T-helper 2 cell treated with Interferon-gamma antibody and Interleukin-4, amounts not matched to agents 5 μg/mL and 100 μg/mL, for 36 hours (primary cell): ENCODE results near the gene FBXL4.
A peak's percentile ranks its signal among the peaks of the same experiment; 100 is the strongest.

Experiments
- DNase-seq: peaks from one replicate; pipeline ENCODE4 v3.0.0; 2021; ENCODE audit warnings: low spot score
- H3K27ac Mint-ChIP-seq: one replicate; pipeline ENCODE4 v1.8.0; 2021; ENCODE audit warnings: mild to moderate bottlenecking, mixed read lengths
- H3K27me3 Mint-ChIP-seq: one replicate; pipeline ENCODE4 v1.8.0; 2021; ENCODE audit warnings: low read depth, mixed read lengths
- H3K36me3 Mint-ChIP-seq: one replicate; pipeline ENCODE4 v1.8.0; 2021; ENCODE audit warnings: low read depth, mixed read lengths
- H3K4me1 Mint-ChIP-seq: one replicate; pipeline ENCODE4 v1.8.0; 2021; ENCODE audit warnings: low read depth, mixed read lengths
- H3K4me3 Mint-ChIP-seq: one replicate; pipeline ENCODE4 v1.8.0; 2022; ENCODE audit warnings: mild to moderate bottlenecking, moderate library complexity, mixed read lengths
- H3K9me3 Mint-ChIP-seq: one replicate; pipeline ENCODE4 v1.8.0; 2021; ENCODE audit warnings: mixed read lengths

The FBXL4 gene

GRCh38 chr6:98947411-98948292 is at the start of gene FBXL4:
TSS of gene FBXL4 (minus strand) at chr6:98947946. CDS start at chr6:98926988, 20,958 bp downstream.
- Mint-ChIP-seq H3K36me3 (peaks cover 9% of the 10 kb centered on the region), H3K4me1 (peaks cover 23% of the 10 kb centered on the region), H3K4me3 (peak within 1 kb of the TSS; percentile 89), H3K27me3 (peaks cover 26% of the 10 kb centered on the region), H3K9me3 (peaks cover 2% of the 10 kb centered on the region), H3K27ac (peak within 1 kb of the TSS; percentile 96)
- DNase-seq: peak; percentile 88

DNA sequence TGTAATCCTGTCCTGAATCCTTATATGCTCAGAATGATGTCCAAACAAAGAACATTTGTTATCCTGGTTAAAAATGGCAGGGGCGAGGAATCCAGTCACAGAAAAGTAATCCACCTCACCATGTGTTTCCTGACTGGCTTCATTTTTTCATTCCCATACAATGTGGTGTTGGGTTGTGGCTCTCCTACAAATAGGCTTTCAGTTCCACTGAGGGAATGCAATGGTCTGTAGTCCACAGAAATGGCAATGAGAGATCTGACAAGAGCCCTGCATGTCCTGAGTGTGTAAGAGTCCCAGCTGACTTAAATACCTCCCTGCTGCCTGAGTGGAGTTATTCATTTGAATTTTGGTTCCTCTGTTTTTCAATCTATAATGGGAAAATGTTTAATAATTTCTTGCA is 47.4 kb upstream of the FBXL4 start:
- DNase-seq: no peak
- Mint-ChIP-seq H3K27me3 (peaks cover 6% of the 10 kb centered on the region), H3K4me1 (no peaks in the 10 kb centered on the region), H3K4me3 (no peak overlapping the region), H3K36me3 (no peaks in the 10 kb centered on the region), H3K27ac (no peak overlapping the region), H3K9me3 (no peaks in the 10 kb centered on the region)

- Mint-ChIP-seq H3K27me3 (peaks cover 6% of the 10 kb centered on the region), H3K4me1 (no peaks in the 10 kb centered on the region), H3K9me3 (no peaks in the 10 kb centered on the region), H3K4me3 (no peak overlapping the region), H3K27ac (no peak overlapping the region), H3K36me3 (no peaks in the 10 kb centered on the region)
- no peak for DNase-seq
Observed at GRCh38 chr6:98992535-98992934, 44.8 kb upstream of the FBXL4 start.

DNA sequence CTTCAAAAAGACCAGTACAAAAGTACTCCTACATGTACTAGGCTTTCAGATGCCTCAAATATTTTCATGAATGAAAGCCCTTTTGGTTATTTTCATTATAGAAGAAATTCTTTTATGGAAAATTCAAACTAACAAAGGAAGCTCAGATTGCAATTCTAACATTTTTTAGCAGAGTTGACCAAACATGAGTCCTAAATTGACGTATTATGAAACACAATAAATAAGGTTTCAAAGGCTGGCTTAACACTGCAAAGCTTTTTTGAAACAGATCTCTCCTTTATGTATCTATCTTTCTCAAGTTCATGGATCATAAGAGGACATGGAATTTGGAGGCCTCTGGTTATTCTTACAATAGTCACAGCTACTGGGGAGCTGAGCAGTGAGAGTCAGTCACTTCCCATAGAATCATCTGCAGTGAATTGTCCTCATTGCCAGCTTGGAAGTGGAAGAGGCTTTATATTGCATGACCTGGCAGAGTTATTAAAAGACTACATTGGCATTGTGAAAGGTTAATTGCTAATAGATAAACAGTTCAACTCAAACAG is 38.4 kb upstream of the FBXL4 start:
- no peak for DNase-seq
- Mint-ChIP-seq H3K36me3 (no peaks in the 10 kb centered on the region), H3K4me1 (no peaks in the 10 kb centered on the region), H3K9me3 (no peaks in the 10 kb centered on the region), H3K4me3 (no peak overlapping the region), H3K27ac (no peak overlapping the region), H3K27me3 (peaks cover 16% of the 10 kb centered on the region)

DNA sequence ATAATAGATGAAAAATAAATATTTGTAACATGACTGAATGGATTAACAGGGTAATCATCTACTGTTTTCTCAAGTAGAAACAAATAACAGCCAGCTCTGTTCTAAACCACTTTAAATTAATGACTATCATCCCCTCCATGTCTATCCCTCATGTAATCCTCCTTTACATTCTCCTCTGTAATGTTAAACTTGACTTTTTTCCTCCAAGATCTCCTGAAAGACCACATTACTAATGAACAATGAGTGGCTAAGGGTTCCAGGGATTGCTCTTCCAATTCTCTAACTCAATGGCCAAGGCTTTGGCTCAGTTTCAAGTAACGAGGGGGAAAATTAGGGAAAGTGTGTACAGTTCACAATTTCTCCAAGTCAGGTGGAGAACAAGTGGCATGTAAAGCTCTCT is 37.6 kb upstream of the FBXL4 start:
- Mint-ChIP-seq H3K36me3 (no peaks in the 10 kb centered on the region), H3K9me3 (no peaks in the 10 kb centered on the region), H3K27ac (no peak overlapping the region), H3K4me3 (no peak overlapping the region), H3K4me1 (no peaks in the 10 kb centered on the region), H3K27me3 (peaks cover 16% of the 10 kb centered on the region)
- no peak for DNase-seq

DNA sequence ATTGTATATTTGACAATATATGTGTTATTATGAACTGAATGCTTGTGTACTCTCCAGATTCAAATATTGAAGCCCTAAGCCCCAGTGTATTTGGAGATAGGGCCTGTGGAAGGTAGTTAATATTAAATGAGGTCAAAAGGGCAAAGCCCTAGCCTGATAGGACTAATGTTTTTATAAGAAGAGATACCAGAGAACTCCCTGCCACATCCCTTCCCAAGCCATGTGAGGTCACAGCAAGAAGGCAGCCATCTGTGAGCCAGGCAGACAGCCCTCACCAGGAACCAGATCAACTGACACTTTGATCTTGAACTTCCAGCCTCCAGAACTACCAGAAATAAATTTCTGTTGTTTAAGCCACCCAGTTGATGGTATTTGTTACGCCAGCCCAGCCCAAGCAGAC is 36.4 kb upstream of the FBXL4 start:
- no peak overlapping the region for H3K4me3 Mint-ChIP-seq
- H3K36me3 Mint-ChIP-seq: no peaks in the 10 kb centered on the region
- H3K4me1 Mint-ChIP-seq: no peaks in the 10 kb centered on the region
- DNase-seq: no peak
- H3K27me3 Mint-ChIP-seq: peaks cover 16% of the 10 kb centered on the region
- no peaks in the 10 kb centered on the region for H3K9me3 Mint-ChIP-seq
- H3K27ac Mint-ChIP-seq: no peak overlapping the region

DNA sequence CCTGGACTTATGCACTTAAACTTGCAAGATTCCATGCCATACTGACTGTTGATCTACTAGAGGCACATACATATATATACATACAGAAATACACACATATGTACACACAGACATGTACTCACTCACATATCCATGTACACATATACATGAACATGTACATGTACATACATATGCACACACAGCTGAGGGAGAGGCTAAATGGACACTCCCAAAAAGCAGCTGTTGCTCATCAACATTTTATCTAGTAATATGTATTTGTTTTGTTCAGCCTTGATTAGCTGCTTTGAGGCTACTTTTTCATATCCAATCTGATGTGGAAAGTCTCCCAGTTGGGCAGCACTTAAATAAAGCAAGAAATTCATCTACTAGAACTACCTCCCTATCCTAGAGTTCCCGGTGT is 33.7 kb upstream of the FBXL4 start:
- H3K27me3 Mint-ChIP-seq: peaks cover 9% of the 10 kb centered on the region
- no peaks in the 10 kb centered on the region for H3K9me3 Mint-ChIP-seq
- H3K36me3 Mint-ChIP-seq: no peaks in the 10 kb centered on the region
- H3K27ac Mint-ChIP-seq: no peak overlapping the region
- peaks cover 2% of the 10 kb centered on the region for H3K4me1 Mint-ChIP-seq
- no peak for DNase-seq
- no peak overlapping the region for H3K4me3 Mint-ChIP-seq

GRCh38 chr6:98980819-98981218 is 33.1 kb upstream of the FBXL4 start:
- no peak for DNase-seq
- no peaks in the 10 kb centered on the region for H3K36me3 Mint-ChIP-seq
- H3K4me3 Mint-ChIP-seq: no peak overlapping the region
- H3K4me1 Mint-ChIP-seq: peaks cover 2% of the 10 kb centered on the region
- H3K27me3 Mint-ChIP-seq: peaks cover 9% of the 10 kb centered on the region
- H3K27ac Mint-ChIP-seq: no peak overlapping the region
- H3K9me3 Mint-ChIP-seq: no peaks in the 10 kb centered on the region

GRCh38 chr6:98977671-98978292 is 30.0 kb upstream of the FBXL4 start:
- no peak for DNase-seq
- Mint-ChIP-seq H3K36me3 (no peaks in the 10 kb centered on the region), H3K4me1 (peaks cover 2% of the 10 kb centered on the region), H3K9me3 (no peaks in the 10 kb centered on the region), H3K27me3 (no peaks in the 10 kb centered on the region), H3K4me3 (no peak overlapping the region), H3K27ac (no peak overlapping the region)

DNA sequence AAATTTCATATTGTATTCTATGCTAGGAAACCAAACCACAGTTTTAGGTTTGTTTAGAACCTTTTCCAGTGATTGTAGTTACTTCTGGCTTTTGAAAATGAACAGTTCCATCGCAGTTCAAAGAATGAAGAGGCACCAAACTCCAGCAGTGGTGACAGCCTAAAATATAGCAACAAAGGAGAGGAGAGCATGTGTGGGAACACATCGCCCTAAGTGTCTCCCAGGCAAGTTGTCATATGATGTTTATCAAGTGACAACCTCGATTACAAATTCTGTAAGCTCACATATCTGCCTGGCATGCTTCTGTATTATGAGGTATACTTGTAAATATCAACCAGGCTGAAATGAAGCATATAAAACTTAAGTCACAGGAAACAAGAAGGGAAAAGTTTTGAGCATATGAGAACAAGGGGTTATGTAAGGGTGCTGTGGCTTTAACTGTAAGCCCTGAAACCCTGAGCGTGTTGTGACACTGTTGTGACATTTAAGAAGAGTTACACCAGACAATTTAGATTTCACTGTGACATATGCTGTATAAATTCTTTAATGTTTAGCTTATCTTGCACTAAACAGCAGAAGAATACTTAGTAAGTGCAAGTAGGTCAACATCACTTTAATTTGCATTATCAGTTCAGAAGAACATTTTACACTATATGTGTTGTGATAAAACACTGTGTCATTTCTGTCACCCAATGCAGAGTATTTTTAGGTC is 29.1 kb upstream of the FBXL4 start:
- Mint-ChIP-seq H3K9me3 (no peaks in the 10 kb centered on the region), H3K27me3 (no peaks in the 10 kb centered on the region), H3K4me1 (peaks cover 2% of the 10 kb centered on the region), H3K27ac (no peak overlapping the region), H3K36me3 (no peaks in the 10 kb centered on the region), H3K4me3 (no peak overlapping the region)
- DNase-seq: no peak

- peaks cover 2% of the 10 kb centered on the region for H3K4me1 Mint-ChIP-seq
- H3K27me3 Mint-ChIP-seq: no peaks in the 10 kb centered on the region
- no peaks in the 10 kb centered on the region for H3K9me3 Mint-ChIP-seq
Observed at GRCh38 chr6:98975421-98975820, 27.7 kb upstream of the FBXL4 start.

DNA sequence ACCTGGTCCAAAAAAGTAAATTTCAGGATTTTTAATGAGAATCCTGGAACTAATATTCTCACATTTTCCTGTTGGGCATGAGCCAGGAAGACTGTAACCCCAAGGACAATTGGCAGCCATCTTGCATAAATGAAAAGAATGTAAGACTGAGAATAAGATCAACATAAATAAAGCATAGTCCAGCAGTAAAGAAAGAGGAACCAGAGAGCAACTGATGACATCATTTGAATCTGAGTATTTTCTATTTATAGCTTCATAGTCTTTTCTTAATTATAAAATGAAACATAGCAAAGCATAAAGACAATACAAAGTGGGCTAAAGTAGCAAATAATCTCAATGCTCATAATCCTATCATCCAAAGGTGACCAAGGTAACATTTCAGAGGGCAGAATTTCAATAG is 26.6 kb upstream of the FBXL4 start:
- peaks cover 2% of the 10 kb centered on the region for H3K4me1 Mint-ChIP-seq
- H3K27me3 Mint-ChIP-seq: no peaks in the 10 kb centered on the region
- H3K9me3 Mint-ChIP-seq: no peaks in the 10 kb centered on the region
- no peak overlapping the region for H3K27ac Mint-ChIP-seq
- no peak for DNase-seq
- no peak overlapping the region for H3K4me3 Mint-ChIP-seq
- no peaks in the 10 kb centered on the region for H3K36me3 Mint-ChIP-seq

More at GRCh38 chr6:98975421-98975820, 27.7 kb upstream of the FBXL4 start:
- no peak overlapping the region for H3K27ac Mint-ChIP-seq
- no peak for DNase-seq
- no peak overlapping the region for H3K4me3 Mint-ChIP-seq
- H3K36me3 Mint-ChIP-seq: no peaks in the 10 kb centered on the region

GRCh38 chr6:98973571-98973970 is 25.8 kb upstream of the FBXL4 start:
- Mint-ChIP-seq H3K4me1 (peaks cover 2% of the 10 kb centered on the region), H3K27ac (no peak overlapping the region), H3K36me3 (no peaks in the 10 kb centered on the region), H3K27me3 (no peaks in the 10 kb centered on the region), H3K9me3 (no peaks in the 10 kb centered on the region), H3K4me3 (no peak overlapping the region)
- DNase-seq: no peak

DNA sequence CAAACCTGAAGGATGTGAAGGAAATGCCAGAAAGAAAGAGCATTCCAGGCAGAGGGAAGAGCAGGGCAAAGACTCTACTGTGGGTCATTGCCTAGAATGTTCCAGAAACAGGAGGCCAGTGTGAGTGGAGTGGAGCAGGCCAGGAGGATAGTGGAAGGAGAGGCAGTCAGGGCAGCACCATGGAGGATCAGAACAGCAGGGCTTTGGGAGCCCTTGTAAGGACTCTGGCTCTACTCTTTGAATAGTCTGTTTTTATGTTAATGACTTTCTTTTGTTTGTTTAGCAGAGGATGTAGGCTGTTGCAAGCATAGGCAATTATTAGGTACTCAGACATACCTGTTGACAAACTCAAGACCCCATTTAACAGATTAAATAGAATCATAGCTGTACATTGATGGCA is 23.6 kb upstream of the FBXL4 start:
- H3K27ac Mint-ChIP-seq: no peak overlapping the region
- no peaks in the 10 kb centered on the region for H3K27me3 Mint-ChIP-seq
- H3K4me3 Mint-ChIP-seq: no peak overlapping the region
- H3K4me1 Mint-ChIP-seq: no peaks in the 10 kb centered on the region
- DNase-seq: no peak
- no peaks in the 10 kb centered on the region for H3K9me3 Mint-ChIP-seq
- H3K36me3 Mint-ChIP-seq: no peaks in the 10 kb centered on the region
